ENCODE measurements around the gene TARDBP. TPM values are rescaled to one million over a fixed set of nuclear protein-coding genes. Genes with fewer than 3 reads are reported as not detected.

The TARDBP gene
- total RNA-seq, 1 donor, result 108 TPM

DNA sequence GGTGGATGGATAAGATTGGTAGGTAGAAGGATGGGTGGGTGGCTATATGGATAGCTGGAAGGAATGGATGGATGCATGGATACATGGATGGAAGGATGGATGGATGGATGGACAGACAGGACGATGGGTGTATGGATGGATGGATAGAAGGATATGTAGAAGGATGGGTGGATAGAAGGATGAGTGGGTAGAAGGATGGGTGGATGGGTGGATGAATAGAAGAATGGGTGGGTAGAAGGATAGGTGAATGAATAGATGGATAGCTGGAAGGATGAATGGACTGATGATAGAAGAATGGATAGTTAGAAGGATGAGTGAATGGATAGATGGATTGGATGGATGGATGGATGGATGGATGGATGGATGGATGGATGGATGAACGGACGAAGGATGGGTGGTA lies 29.6 kb downstream of the TARDBP start:
- no peak for DNase-seq (ENCODE audit: low read depth)
- no peak overlapping the region for H3K4me3 ChIP-seq (ENCODE audit: low read depth, low read length)
- TF ChIP-seq, protein P1, sequence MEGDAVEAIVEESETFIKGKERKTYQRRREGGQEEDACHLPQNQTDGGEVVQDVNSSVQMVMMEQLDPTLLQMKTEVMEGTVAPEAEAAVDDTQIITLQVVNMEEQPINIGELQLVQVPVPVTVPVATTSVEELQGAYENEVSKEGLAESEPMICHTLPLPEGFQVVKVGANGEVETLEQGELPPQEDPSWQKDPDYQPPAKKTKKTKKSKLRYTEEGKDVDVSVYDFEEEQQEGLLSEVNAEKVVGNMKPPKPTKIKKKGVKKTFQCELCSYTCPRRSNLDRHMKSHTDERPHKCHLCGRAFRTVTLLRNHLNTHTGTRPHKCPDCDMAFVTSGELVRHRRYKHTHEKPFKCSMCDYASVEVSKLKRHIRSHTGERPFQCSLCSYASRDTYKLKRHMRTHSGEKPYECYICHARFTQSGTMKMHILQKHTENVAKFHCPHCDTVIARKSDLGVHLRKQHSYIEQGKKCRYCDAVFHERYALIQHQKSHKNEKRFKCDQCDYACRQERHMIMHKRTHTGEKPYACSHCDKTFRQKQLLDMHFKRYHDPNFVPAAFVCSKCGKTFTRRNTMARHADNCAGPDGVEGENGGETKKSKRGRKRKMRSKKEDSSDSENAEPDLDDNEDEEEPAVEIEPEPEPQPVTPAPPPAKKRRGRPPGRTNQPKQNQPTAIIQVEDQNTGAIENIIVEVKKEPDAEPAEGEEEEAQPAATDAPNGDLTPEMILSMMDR (IDR thresholded peaks at IDR 0.05; ENCODE audit: insufficient read depth, low read depth, low read length), result no peak

DNA sequence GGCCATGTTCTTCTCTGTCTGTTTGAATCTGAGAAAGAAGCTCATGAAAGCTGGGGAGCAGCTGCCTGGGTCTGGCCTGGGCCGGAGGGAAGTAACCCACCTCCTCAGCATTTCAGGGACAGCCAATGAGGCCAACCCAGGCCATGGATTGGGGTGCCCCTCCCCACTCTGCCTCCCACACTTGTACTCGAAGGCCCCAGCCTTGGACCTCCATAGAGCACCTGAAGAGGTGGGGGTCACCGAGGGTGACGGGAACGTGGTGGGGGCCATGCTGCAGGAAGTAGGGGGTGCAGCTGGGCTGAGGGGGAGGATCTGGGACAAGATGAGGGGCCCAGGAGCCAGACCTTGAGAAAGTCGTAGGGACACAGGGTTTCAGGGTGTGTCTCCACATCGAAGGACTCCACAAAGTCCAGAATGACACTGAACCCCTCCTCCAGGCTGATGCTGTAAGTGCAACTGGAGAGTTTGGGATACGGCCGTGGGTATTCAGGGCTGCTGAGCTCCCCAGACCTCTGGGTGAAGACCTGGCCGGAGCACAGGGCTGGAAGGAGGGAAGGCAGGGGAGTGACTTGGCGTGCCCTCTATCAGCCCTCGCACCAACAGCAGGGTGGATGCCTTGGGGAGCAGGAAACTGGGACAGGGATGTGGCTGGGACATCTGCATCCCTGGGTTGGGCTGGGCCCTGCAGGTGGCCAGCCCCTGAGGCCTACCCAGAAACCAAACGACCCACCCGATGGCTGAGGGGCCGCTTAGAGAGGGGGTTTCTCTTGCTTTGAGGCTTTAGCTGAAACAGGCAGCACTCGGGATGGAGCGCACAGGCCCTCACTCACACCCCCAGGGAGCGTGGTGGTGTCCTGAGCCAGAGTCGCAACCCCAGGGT lies 30.8 kb downstream of the TARDBP start:
- H3K4me3 ChIP-seq (ENCODE audit: low read depth, low read length), result no peak overlapping the region
- TF ChIP-seq, protein P1 (IDR thresholded peaks at IDR 0.05; ENCODE audit: insufficient read depth, low read depth, low read length), result no peak
- DNase-seq (ENCODE audit: low read depth), result no peak

DNA sequence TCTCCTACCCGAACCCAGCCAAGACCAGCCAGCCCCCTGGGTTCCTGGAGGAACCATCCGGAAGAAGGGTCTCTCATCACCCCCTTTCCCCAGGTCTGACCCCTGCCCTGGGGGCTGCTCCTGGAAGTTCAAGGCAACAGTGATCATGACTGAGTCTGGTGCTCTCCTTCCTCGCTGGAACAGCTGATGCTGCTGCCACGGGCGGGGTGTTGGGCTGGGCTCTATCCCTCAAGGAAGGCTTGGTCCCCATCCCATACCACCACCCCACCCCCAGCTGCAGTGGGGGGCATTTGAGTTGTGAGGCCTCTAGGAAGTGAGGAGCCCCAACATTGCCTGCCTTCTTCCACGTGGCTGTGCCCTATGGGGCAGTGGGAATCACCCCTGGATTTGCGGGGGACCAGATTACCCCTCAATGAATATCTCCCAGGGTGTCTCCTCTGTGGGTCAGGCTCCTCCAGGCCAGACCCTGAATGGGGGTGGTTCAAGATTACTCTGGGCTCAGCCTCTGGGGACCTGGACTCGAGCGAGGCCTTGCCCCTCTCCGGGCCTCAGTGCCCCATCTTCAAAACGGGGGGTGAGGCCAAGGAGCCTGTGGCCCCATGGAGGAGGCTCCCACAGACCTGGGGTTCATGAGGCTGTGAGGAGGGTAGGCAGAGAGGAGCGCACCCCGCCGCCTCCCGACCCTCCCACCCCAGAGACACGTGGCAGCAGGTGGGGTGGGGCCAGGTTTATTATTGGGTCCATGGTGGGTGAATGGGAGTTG lies 31.8 kb downstream of the TARDBP start:
- DNase-seq (ENCODE audit: low read depth), result no peak
- TF ChIP-seq, protein P1 (IDR thresholded peaks at IDR 0.05; ENCODE audit: insufficient read depth, low read depth, low read length), result no peak
- H3K4me3 ChIP-seq (ENCODE audit: low read depth, low read length), result no peak overlapping the region

DNA sequence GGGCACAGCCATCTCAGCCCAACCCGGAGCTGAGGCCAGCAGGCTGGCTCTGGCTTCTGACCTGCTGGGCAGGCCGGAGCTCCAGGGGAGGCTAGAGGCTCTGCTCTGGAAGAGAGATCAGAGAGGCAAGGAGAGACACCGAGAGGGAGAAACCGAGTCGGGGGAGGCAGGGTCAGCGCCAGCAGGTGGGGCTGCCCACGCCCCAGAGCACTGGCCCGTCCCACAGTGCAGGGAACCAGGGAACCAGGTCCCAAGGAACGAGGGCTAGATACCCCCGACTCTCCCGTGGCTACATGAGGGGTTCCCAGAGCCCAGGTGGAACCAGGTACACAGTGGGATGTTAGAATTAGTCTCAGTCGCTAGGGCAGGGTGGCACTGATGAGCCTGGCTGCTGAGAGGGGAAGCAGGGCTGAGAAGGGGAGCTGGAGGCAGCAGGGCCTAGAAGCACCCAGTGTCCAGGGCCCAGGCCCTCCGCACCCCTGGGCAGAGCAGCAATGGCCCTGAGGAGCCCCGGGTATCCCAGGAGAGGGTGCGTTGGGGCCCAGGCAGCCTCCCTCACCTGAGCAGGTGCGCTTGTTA lies 32.5 kb downstream of the TARDBP start:
- TF ChIP-seq, protein P1 (IDR thresholded peaks at IDR 0.05; ENCODE audit: insufficient read depth, low read depth, low read length), result no peak
- no peak for DNase-seq (ENCODE audit: low read depth)
- H3K4me3 ChIP-seq (ENCODE audit: low read depth, low read length), result no peak overlapping the region

DNA sequence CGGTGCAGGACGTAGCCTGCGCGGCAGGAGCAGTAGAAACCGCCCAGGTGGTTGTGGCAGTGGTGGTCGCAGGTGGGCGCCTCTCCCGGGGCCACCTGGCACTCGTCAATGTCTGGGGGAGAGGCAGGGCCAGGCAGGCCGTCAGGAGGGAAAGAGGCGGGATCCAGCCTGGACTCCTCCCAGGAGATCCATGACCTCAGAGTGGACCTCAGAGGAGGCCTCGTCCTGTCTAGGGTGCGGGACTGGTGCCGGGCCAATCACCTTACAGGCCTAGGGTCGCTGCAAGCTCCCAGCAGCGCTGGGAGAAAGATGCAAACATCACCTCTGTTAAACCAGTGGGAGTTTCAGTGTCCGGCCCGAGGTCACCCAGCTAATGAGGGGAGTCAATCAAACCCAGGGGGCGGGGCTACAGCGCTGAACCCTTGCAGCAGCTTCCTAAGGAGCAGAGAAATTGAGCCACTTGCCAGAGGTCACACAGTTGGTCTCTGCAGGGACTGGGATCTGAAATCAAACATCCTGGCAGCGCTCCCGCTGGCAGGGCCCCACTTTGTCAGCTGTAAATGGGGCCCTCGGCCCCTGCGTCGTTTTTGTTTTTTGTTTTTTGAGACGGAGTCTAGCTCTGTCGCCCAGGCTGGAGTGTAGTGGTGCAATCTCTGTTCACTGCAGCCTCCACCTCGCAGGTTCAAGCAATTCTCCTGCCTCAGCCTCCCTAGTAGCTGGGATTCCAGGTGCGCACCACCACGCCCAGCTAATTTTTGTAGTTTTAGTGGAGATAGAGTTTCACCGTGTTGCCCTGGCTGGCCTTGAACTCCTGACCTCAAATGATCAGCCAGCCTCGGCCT lies 33.2 kb downstream of the TARDBP start:
- H3K4me3 ChIP-seq (ENCODE audit: low read depth, low read length), result no peak overlapping the region
- TF ChIP-seq, protein P1 (IDR thresholded peaks at IDR 0.05; ENCODE audit: insufficient read depth, low read depth, low read length), result no peak
- DNase-seq (ENCODE audit: low read depth), result no peak

DNA sequence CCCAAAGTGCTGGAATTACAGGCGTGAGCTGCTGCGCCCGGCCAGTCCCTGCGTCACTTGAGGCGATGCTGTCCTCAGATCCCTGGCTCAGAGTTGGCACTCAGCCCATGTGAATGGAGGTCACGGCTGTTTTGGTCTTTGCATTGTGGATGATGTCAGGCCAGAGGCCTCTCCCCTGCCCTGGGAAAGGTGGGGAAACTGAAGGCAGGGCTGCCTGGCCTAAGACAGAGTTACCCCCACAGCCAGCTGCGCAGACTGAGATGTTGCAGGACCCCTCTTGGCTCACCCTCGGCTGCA lies 33.8 kb downstream of the TARDBP start:
- TF ChIP-seq, protein P1 (IDR thresholded peaks at IDR 0.05; ENCODE audit: insufficient read depth, low read depth, low read length), result no peak
- H3K4me3 ChIP-seq (ENCODE audit: low read depth, low read length), result no peak overlapping the region
- DNase-seq (ENCODE audit: low read depth), result no peak
